Hindlimb muscle (tissue), 1 donor: ENCODE data around the gene MRPL17. TPM values are rescaled to one million over a fixed set of nuclear protein-coding genes. Genes with fewer than 3 reads are reported as not detected.

Source experiments
- DNase-seq: peaks from one replicate; pipeline ENCODE4 v3.0.0-alpha.2; 2013
- polyA plus RNA-seq: library from polyadenylated mRNA; unstranded; fragments of 120-200 nt; gene quantifications from one replicate; pipeline ENCODE4 v1.2.1, GENCODE V29; 2013; ENCODE audit not compliant: insufficient read length

MRPL17 gene
- polyA plus RNA-seq, 1 donor, result 57.2 TPM

- no peak for DNase-seq
Measured at GRCh38 chr11:6632116-6633073, 50.7 kb downstream of the MRPL17 start.

- DNase-seq, result no peak
Measured at GRCh38 chr11:6631361-6631890, 51.7 kb downstream of the MRPL17 start.

GRCh38 chr11:6630632-6631291 is 52.4 kb downstream of the MRPL17 start:
- DNase-seq, result no peak

Other genes with a start within 250 kb of the MRPL17 start
- gene HPX, start 242.4 kb downstream of the MRPL17 start, polyA plus RNA-seq, result 2.2 TPM
- gene TRIM3, start 209.4 kb downstream of the MRPL17 start, polyA plus RNA-seq, result 15.8 TPM
- gene ARFIP2, start 202.0 kb downstream of the MRPL17 start, polyA plus RNA-seq, result 32.2 TPM
- gene TIMM10B, start 201.8 kb downstream of the MRPL17 start, polyA plus RNA-seq, result 13.8 TPM
- 8.8 TPM for gene DNHD1, start 186.1 kb downstream of the MRPL17 start, polyA plus RNA-seq
- 22.3 TPM for gene RRP8, start 79.7 kb downstream of the MRPL17 start, polyA plus RNA-seq
- 154 TPM for gene ILK, start 79.6 kb downstream of the MRPL17 start, polyA plus RNA-seq
- gene TAF10, start 71.1 kb downstream of the MRPL17 start, polyA plus RNA-seq, result 129 TPM
- gene TPP1, start 63.9 kb downstream of the MRPL17 start, polyA plus RNA-seq, result 47.9 TPM
- 43.8 TPM for gene DCHS1, start 27.5 kb downstream of the MRPL17 start, polyA plus RNA-seq
- gene OR2AG2, start 88.6 kb upstream of the MRPL17 start, polyA plus RNA-seq, result not detected
- gene OR2AG1, start 99.7 kb upstream of the MRPL17 start, polyA plus RNA-seq, result not detected
- not detected for gene OR6A2, start 116.3 kb upstream of the MRPL17 start, polyA plus RNA-seq
- not detected for gene OR10A5, start 162.3 kb upstream of the MRPL17 start, polyA plus RNA-seq
- gene OR10A2, start 179.7 kb upstream of the MRPL17 start, polyA plus RNA-seq, result not detected
- not detected for gene OR10A4, start 193.3 kb upstream of the MRPL17 start, polyA plus RNA-seq
- gene OR2D2, start 209.2 kb upstream of the MRPL17 start, polyA plus RNA-seq, result not detected
- not detected for gene OR2D3, start 237.7 kb upstream of the MRPL17 start, polyA plus RNA-seq
- gene ZNF215, start 243.1 kb upstream of the MRPL17 start, polyA plus RNA-seq, result 0.53 TPM